GM12891 (cell line): ENCODE data around the gene NRXN3.

ENCODE experiments used
- PAX5 ChIP-seq: IDR thresholded peaks from 2 replicates; pipeline ENCODE4 v1.6.1; 2011; ENCODE audit warnings: low read length, moderate library complexity, mild to moderate bottlenecking; ENCODE audit not compliant: insufficient read depth, severe bottlenecking
- POLR2A ChIP-seq: IDR thresholded peaks from 2 replicates; pipeline ENCODE4 v1.6.1; 2011; ENCODE audit warnings: low read depth, low read length, control low read depth
- POLR2AphosphoS5 ChIP-seq: IDR thresholded peaks from 2 replicates; pipeline ENCODE4 v1.6.1; 2011; ENCODE audit warnings: low read depth, low read length, control low read depth
- SPI1 ChIP-seq: IDR thresholded peaks from 2 replicates; pipeline ENCODE4 v1.6.1; 2011; ENCODE audit warnings: low read depth, low read length, control low read depth
- TAF1 ChIP-seq: IDR thresholded peaks from 2 replicates; pipeline ENCODE4 v1.6.1; 2011; ENCODE audit warnings: low read depth, low read length, control low read depth

- TF ChIP-seq PAX5 (no peak), POLR2AphosphoS5 (no peak), TAF1 (no peak), POLR2A (no peak), SPI1 (no peak)
Measured at GRCh38 chr14:78618368-78618767, 448.2 kb downstream of the NRXN3 start.
